NOMO-1 (cell line): ENCODE measurements around the gene TBC1D22A.

Experiments used
- DNase-seq, 2 experiments: peaks; one replicate each; lab custom pipeline; 2025; ENCODE audit not compliant: unreplicated experiment in 2 of 2; lab: John Stamatoyannopoulos, UW

Gene TBC1D22A

DNA sequence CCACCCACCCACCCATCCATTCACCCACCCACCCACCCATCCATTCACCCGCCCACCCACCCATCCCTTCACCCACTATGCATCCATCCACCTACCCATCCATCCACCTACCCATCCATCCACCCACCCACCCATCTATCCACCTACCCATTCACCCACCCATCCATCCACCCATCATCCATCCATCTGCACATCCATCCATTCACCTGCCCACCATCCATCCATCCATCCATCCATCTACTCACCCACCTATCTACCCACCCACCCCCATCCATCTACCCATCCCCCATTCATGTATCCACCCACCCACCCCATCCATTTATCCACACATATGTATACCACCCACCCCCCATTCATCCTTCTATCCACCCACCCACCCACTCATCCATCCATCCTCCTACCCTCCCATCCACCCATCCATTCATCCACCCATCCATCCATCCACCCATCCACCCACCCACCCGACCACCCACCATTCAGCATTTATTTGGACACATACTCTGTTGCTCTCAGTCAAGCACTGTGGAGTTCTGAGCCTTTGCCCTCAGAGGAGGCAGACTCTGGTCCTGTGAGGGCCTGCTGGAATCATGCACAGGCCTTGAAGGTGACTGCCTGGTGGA lies 380.1 kb downstream of the TBC1D22A start:
- no peak for DNase-seq

DNA sequence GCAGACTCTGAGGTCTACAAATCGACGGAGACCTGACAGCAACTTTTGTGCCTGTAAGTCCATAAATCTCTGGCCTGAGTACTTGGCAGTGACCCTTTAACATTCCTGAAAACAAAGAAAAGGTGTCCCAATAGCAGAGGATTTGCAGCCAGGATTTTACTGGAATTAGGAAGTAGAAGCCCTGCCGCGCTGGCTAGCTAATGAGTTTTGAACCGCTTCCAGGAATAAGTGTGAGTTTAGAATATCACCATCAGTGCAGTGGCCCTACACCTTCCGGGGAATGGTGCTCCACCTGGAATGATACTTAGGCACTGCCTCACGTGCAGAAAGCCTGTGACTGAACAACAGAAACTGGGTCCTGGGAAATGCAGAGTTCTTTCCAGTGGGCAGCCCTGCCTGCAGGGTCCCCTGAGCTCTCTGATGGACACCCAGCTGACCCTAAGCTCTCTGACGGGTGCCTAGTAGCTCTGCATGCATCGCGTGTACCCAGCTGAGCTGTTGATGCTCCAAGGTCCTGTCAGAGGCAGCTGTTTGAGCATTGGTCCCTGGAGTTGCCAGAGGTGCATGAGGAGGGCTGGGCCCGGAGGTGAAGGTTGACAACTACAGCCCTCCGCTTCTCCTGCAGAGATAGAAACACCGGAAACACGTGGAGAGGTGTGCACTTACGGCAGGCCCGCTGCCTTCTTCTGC lies 380.9 kb downstream of the TBC1D22A start:
- no peak for DNase-seq

DNA sequence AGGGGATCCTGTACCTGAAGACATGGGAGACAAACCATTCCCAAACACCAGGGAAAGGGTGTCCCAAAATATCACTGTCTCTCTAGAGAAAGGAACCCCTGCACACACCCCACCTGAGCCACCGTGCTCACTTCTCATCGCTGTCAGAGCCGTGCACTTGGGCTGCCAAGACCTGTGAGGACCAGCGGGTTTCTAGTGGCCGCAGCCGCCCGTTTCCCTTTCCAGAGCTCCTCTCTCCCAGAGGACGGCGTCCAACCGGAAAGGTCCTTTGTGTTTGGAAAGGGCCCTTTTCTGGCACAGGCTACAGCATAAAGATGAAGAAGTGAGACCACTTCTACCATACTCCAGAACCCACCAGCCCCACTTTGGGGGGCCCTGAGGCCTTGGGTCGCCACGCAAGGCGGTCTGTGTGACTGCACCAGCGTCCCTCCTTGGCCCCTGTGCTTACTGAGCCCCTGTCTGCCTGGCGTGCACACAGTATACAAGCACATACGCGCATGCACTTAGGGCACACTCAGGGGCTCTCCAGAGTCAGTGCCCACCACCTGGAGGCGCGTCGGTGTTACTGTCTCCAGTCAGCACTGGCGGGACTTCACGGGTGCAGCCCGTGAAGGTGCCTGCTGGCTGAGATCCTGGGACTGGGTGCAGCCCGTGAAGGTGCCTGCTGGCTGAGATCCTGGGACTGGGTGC lies 381.8 kb downstream of the TBC1D22A start:
- no peak for DNase-seq

DNA sequence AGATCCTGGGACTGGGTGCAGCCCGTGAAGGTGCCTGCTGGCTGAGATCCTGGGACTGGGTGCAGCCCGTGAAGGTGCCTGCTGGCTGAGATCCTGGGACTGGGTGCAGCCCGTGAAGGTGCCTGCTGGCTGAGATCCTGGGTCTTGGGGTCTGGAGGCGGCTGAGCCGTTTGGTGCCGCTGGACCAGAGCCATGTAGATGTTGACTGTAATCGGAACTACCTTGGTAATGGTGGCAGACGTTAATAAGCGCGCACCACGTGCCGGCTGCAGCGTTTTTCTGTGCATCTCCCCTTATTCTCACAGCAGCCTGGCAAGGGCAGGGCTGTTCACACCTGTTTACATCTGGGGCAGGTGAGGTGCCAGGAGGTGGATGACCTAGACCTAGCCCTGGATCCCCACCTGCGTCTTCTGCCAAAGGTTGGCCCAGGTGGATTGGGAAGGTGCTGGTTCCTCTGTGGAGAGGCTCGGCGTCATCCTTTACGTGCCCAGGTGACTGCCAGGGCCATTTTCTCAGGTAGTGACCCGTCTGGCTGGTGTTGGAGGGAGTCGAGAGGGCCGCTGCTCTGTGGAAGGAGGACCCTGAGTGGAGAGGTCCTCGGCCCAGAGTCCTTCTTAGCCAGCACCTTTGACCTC lies 382.5 kb downstream of the TBC1D22A start:
- no peak for DNase-seq

DNA sequence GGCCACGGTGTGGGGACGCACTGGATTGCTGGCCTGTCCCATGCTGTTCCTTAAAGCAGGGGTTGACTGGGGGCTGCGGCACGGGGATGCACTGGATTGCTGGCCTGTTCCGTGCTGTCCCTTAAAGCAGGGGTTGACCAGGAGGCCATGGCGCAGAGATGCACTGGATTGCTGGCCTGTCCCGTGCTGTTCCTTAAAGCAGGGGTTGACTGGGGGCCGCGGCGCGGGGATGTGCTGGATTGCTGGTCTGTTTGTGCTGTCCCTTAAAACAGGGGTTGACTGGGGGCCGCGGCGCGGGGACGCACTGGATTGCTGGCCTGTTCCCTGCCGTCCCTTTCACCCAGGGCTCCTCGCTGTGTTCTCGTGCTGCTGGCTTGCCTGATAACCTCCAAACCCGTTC lies 383.4 kb downstream of the TBC1D22A start:
- no peak for DNase-seq

DNA sequence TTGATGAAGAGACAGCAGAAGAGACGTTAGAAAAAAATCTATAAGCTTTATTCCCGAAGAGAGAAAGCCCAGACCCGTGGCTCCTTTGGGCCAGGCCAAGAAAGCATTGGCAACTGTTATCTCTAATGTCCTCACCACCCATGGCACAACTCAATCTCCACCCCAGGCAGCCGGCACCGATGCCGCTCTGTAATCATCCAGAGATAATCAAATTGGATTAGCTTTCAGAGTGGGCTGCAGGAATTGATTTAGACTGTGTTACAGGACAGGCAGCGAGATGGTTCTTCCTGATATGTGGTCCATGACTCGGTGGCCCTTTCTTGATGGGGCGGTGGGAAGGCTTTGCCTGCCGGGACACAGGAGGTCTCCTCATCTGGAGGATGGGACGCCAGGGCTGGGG lies 383.9 kb downstream of the TBC1D22A start:
- no peak for DNase-seq

DNA sequence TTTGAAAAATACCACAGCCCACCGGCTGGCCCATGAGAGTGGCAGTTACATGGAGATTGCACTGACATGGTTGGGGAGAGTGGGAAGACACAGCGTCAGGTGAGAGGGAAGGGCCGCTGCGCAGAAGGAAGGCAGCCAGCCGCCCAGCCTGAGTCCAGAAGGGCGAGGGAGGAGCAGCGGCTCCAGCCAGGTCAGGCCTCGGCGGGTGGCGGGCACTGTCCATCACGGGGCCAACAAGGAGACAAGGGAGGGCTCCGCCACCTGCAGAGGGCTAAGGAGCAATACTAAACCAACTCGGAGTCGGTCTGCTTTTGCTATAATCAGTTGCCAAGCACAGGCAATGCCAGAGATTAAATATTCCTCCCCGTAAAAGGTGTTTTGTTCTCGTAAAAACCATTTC lies 384.5 kb downstream of the TBC1D22A start:
- no peak for DNase-seq

DNA sequence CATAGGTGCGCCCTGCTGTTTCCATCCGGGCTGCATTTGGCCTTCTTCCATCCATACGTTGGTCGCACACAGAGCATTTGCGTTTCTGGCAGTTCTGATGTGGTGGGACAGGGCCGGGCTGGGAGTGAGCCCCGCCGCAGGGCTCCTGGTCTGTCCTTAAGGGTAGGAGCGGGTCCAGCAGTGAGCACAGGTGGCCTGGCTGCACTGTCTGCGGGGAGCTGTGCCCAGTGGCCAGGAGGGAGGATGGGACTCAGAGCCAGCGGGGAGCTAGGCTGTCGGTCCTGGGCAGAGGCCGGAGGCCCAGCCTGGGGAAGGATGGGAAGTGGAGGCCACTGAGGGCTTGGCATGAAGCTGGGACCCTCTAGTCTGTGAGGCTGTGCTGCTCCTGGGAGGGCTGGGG lies 385.1 kb downstream of the TBC1D22A start:
- no peak for DNase-seq

DNA sequence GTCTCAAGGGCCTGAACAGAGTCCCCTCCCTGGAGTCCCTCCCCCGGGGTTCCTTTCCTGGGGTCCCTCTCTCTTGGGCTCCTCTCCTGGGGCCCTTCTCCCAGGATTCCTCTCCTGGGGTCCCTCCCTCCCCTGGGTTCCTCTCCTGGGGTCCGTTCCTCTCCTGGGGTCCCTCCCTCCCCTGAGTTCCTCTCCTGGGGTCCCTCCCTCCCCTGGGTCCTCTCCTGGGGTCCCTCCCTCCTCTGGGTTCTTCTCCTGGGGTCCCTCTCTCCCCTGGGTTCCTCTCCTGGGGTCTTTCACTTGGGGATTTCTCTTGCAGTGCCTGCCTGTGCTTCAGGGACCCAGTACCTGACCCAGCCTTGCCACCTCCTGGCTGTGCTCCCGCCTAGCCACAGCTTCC lies 386.1 kb downstream of the TBC1D22A start:
- DNase-seq: no peak

DNA sequence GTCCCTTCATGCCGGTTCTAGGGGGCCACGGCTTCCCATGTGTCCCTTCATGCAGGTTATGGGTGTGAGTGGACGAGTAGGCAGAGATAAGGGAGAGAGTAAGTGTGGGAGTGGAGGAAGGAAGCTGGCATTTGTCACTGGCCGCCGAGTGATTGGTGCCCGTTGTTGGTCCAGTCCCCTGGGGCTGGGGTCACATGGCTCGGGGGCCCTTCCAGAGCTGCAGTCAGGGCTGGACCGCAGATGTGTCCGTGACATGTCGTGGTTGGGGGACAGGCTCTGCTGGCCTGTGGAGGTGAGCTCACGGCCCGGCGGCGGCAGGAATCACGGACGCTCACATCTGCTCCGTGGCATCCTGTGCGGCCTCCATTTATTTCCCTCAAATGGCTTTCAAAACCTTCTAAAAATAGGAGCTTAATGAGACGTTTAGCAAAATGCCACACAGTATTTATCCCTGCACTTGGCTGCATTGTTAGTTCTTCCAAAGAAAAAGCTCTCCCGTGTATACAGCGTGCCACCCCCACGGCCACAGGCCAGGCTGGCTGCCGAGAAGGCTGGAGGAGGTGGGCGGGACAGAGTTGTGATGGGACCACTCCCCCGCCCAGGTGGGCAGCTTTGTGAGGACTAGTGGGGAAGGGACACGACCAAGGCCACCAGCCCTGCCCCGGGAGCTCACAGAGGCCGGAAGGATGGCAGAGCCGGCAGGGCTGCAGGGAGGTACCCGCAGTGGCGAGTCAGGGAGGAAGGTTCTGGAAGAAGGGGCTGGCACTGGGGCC lies 386.7 kb downstream of the TBC1D22A start:
- DNase-seq: no peak

DNA sequence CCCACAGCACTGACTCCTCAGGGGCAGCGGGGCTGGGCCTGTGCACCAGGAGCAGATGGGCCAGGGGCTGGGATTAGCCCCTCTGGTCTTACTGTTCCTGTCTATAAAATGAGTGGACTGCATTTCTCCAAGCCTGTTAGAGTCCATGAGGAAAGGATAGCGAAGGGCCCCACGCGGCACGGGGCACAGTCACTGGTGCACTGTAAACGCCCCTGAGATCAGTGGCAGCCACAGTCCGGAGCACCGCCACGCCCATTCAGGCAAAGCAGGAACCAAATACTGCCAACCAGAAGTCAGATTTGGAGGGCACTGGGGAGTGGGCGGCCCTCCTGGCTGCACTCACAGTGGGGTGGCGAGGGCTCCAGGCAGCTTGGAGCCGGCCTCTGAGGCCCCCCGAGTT lies 387.5 kb downstream of the TBC1D22A start:
- DNase-seq: no peak

DNA sequence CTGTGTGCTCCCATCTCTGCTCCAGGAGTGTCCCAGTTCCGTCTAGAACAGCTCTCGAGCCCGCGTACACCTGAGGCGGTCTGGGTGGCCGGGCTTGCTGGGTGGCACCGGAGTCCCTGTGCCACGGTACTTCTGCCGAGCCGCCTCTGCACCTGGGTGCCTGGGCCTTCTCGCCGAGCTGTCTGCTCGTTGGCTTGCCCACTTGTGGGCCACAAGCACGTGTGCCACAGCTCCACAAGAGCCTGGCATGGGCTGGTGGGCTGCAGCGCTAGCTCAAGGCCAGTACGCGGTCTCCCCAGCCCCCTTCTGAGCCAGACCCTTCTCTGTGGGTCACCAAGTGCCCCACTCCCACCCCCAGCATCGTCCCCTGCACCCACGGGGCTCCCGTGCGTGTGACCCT lies 388.0 kb downstream of the TBC1D22A start:
- no peak for DNase-seq

DNA sequence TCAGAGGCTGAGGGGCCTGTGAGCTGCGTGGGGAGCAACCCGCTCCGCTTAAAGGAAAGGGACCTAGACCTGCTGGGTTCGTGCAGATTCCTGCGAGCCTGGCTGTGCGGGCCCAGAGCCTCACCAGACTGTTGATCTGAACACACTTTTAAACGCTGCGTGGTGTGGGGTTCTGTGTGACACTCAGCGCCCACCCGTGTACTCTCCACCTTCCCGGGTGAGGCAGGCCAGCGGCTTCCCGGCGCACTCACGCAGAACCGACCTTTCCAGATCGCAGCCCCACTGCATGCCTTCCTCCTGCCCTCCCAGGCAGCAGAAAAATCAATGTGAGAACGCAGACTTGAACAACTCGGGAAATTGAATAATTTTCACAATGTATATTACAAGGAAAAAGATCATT lies 388.6 kb downstream of the TBC1D22A start:
- DNase-seq: no peak

DNA sequence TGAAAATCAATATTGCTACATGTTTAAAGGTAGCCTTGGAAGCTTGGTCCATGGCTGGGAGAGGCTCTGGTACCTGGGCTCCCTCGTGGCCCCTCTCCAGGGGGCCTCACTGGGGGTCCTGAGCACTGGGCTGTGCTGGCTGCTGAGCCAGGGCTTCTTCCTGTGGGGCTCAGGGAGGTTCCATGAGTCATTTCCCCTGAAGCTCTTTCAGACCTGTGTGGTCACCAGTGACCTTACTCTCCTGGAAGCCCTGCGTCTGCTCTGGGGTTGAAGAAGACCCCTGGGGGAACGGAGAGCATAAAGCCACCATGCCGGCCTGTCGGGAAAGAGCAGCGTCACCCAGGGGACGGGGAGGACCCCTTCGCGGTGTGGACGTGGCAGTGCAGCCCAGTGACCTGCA lies 389.0 kb downstream of the TBC1D22A start:
- no peak for DNase-seq

DNA sequence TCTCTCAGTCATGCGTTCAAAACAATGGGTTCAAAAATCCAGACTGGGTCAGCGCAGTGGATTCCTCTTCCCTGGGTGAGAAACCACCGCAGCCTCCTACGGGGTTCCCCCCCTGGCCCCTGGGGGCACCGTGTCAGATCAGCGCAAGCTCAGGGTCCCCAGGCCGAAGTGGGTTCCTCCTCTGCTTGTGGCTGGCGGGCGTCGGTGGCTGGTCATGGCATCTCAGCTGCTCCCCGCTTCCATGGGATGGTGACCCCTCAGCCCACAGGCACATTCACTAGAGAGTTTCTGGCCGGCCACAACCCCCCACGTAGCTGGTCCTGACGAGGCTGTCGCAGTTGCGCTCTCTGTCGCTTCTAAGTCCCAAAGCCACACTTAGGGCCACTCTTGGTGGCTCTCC lies 389.8 kb downstream of the TBC1D22A start:
- no peak for DNase-seq

DNA sequence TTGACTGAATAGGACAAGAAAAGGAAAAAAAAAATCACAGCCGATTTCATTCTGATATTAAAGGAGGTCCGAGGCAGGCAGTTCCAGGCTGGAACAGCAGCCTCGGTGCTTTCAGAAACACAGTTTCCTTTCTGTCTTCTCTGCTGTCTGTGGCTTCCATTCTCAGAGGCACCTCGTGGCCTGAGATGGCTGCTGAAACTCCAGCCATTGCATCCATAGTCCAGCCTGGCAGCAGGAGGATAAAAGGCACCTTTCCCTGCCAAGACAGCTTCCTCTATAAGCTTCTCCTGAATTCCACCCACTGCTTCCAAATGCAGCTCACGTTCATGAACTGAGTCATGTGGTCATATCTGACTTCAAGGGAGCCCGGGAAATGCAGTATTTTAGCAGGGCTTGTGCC lies 390.5 kb downstream of the TBC1D22A start:
- no peak for DNase-seq

DNA sequence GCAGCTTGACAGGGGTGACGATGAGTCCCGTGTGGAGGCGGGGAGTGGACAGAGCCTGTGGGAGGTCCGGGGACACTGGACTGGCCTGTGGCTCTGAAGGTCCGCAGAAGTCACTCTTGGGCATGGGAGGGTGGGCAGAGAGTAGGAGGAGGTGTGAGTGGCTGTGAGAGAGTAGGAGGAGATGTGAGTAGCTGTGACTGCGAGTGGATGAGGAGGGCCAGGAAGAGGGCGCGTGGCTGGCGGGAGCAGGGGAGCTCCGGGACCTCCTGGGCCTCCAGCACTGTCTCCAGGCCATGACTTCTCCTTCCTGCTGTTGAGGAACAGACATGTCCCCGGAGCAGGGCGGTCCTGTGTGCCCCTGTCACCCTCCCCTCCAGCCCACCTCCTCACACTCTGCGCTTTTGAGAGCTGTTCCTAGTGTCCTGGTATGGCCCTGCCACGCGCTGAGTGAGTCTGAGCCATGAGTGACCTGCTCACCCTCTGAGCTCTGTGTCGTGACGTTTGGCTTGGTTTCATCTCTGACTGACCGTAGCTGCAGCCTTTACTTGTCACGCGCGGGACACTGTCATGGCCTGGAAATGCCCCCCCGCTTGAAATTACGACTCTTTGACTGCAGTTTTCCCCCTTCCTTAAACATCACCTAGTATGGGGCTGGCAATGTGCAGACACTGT lies 391.5 kb downstream of the TBC1D22A start:
- DNase-seq: no peak

DNA sequence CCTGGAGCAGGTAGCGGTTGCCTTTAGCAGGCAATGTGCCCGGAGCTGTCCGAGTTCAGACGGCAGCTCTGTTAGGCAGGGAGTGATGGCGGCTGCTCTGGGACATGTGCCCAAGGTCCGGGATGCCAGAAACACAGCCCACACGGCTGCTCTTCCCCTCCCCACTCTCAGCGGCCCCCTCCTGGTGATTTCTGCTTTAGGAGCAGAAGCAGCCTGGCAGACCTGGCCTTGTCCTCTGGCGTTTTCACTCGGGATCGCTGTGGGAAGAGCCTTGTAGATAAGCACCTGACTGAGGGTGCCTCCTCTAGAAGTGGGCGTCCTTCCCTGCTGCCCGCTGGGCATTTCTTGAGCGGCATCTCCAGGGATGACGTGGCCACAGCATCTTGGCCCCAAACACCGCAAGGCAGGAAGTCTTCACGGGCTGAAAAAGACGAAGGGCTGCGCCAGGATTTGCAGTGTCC lies 392.2 kb downstream of the TBC1D22A start:
- no peak for DNase-seq

DNA sequence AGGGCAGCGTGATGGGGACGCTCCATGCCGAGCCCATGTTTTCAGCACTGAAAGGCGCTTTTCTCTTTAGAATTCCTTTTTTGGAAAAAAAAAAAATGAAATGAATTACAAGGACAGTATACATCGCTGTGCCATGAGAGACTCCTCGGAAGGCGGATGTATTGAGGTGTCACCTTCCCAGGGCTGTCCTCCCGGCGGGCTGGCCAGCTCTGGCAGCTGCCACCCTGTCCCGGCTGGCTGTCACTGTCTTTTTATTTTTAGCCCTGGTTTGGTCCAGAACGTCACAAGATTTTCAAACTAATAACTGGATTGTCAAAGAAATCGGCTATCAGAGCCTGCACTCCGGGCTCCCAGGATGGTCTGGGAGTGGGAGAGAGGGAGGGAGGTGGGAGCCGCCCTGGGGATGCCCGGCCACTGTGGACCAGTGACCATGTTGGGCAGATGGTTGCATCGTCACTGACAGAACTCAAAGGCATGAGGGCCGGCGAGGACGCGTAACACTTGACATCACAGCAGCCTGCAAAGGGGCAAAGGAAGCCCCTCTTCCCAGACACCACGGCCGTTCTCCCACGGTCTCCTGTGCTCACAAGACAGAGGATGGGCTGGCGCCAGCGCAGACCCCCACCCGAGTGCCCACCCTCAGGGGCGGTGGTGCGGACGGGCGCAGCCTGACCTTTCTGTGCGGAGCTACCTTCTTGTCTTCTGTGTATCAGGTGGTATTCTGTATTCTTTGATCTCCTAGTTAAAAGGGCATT lies 392.9 kb downstream of the TBC1D22A start:
- DNase-seq: no peak

DNA sequence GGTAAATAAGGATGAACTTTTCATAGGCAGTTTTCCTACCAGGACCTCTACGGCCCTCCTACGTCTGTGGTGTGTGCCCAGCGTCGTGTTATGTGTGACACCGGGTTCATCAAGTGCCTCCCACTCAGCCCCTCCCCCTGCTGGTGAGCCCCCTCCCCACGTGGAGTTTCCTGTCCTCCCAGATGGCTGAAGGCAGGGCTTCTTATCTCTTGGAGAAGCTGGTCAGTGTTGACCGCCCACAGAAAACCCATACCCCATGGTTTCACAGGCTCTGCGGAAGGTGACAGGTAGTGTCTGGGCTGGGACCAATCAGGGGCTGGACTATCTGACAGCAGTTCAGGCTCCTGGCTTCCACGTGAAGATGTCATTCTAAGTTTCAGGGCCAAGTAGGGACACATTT lies 393.5 kb downstream of the TBC1D22A start:
- no peak for DNase-seq
